DND-41 (cell line): ENCODE results near the gene DDC.

Experiments used
- ATAC-seq: fragments of 200-7000 bp; cut with Tn5 transposase; 3 replicates; pipeline ENCODE4 v1.9.1; 2021; ENCODE audit warnings: low read depth; ENCODE audit not compliant: insufficient read depth
- DNase-seq: peaks from one replicate; pipeline ENCODE4 v3.0.0-alpha.2; 2020
- H2AFZ ChIP-seq: 2 replicates; pipeline ENCODE4 v1.6.0; 2012; ENCODE audit warnings: low read depth, low read length
- H3K27ac ChIP-seq: 2 replicates; pipeline ENCODE4 v1.5.1; 2012; ENCODE audit warnings: low read length, inconsistent platforms
- H3K27me3 ChIP-seq: fragments of 200-600 bp; sonication (generic); 2 replicates; pipeline ENCODE4 v1.6.0; 2012; ENCODE audit warnings: low read length, mild to moderate bottlenecking, inconsistent platforms; ENCODE audit not compliant: insufficient read depth, poor library complexity
- H3K36me3 ChIP-seq: 2 replicates; pipeline ENCODE4 v1.5.1; 2012; ENCODE audit warnings: low read length, inconsistent platforms; ENCODE audit not compliant: insufficient read depth
- H3K4me1 ChIP-seq: 2 replicates; pipeline ENCODE4 v1.5.1; 2012; ENCODE audit warnings: mild to moderate bottlenecking, low read length; ENCODE audit not compliant: insufficient read depth
- H3K4me2 ChIP-seq: 2 replicates; pipeline ENCODE4 v1.6.0; 2012; ENCODE audit warnings: mild to moderate bottlenecking, moderate library complexity, low read length, inconsistent platforms; ENCODE audit not compliant: insufficient read depth
- H3K4me3 ChIP-seq, 2 experiments: fragments of 200-600 bp in 1 of 2; shearing (Covaris generic) in 1 of 2; 2 replicates each; pipeline ENCODE4 v1.5.1; 2012 to 2016; ENCODE audit warnings: inconsistent platforms in 2 of 2, low read length in 2 of 2, mild to moderate bottlenecking in 2 of 2, low read depth in 1 of 2, moderate library complexity in 1 of 2
- H3K79me2 ChIP-seq: 2 replicates; pipeline ENCODE4 v1.6.0; 2012; ENCODE audit warnings: low read length, inconsistent platforms; ENCODE audit not compliant: insufficient read depth
- H3K9ac ChIP-seq: 2 replicates; pipeline ENCODE4 v1.6.0; 2012; ENCODE audit warnings: low read depth, mild to moderate bottlenecking, inconsistent platforms, low read length, moderate library complexity
- H3K9me3 ChIP-seq: 2 replicates; pipeline ENCODE4 v1.5.1; 2012; ENCODE audit warnings: low read length, moderate library complexity, mild to moderate bottlenecking, inconsistent platforms; ENCODE audit not compliant: insufficient read depth, severe bottlenecking
- H4K20me1 ChIP-seq: 2 replicates; pipeline ENCODE4 v1.6.0; 2012; ENCODE audit warnings: low read length; ENCODE audit not compliant: insufficient read depth
- CTCF ChIP-seq: IDR thresholded peaks from 2 replicates; pipeline ENCODE4 v1.5.1; 2012; ENCODE audit warnings: borderline replicate concordance, low read length, moderate library complexity, mild to moderate bottlenecking; ENCODE audit not compliant: poor library complexity, severe bottlenecking; ENCODE audit errors: extremely low read depth
- EZH2 ChIP-seq: IDR thresholded peaks from 3 replicates; pipeline ENCODE4 v1.6.1; 2012; ENCODE audit warnings: borderline replicate concordance, low read depth, mild to moderate bottlenecking, moderate library complexity, low read length, inconsistent platforms; ENCODE audit not compliant: severe bottlenecking

The DDC gene

GRCh38 chr7:50497068-50497642 lies 68.0 kb downstream of the DDC start:
- Histone ChIP-seq H3K27ac (no peak overlapping the region), H3K36me3 (no peaks in the 10 kb centered on the region), H2AFZ (no peak overlapping the region), H4K20me1 (no peaks in the 10 kb centered on the region), H3K9ac (no peak overlapping the region), H3K79me2 (no peaks in the 10 kb centered on the region), H3K4me3 (no peak overlapping the region), H3K4me1 (no peaks in the 10 kb centered on the region), H3K27me3 (peaks cover 25% of the 10 kb centered on the region), H3K4me2 (no peak overlapping the region), H3K9me3 (no peaks in the 10 kb centered on the region)
- TF ChIP-seq EZH2: no peak
- TF ChIP-seq CTCF: no peak
- no peak for DNase-seq
- ATAC-seq: no peak

GRCh38 chr7:50496569-50496968 lies 68.6 kb downstream of the DDC start:
- H3K4me2 ChIP-seq: no peak overlapping the region
- no peaks in the 10 kb centered on the region for H4K20me1 ChIP-seq
- no peaks in the 10 kb centered on the region for H3K36me3 ChIP-seq
- H3K79me2 ChIP-seq: no peaks in the 10 kb centered on the region
- H3K27ac ChIP-seq: no peak overlapping the region
- no peak overlapping the region for H3K4me3 ChIP-seq
- no peak overlapping the region for H3K9ac ChIP-seq
- no peaks in the 10 kb centered on the region for H3K4me1 ChIP-seq
- ATAC-seq: no peak
- peaks cover 25% of the 10 kb centered on the region for H3K27me3 ChIP-seq
- H2AFZ ChIP-seq: no peak overlapping the region
- no peak for DNase-seq
- TF ChIP-seq CTCF (no peak), EZH2 (no peak)
- H3K9me3 ChIP-seq: no peaks in the 10 kb centered on the region

GRCh38 chr7:50495746-50496145 lies 69.5 kb downstream of the DDC start:
- no peak for ATAC-seq

More at GRCh38 chr7:50495746-50496145, 69.5 kb downstream of the DDC start:
- Histone ChIP-seq H3K79me2 (no peaks in the 10 kb centered on the region), H3K27ac (no peak overlapping the region), H3K27me3 (peaks cover 25% of the 10 kb centered on the region), H2AFZ (no peak overlapping the region), H3K4me3 (no peak overlapping the region), H3K9me3 (no peaks in the 10 kb centered on the region), H3K9ac (no peak overlapping the region), H3K36me3 (no peaks in the 10 kb centered on the region), H3K4me1 (no peaks in the 10 kb centered on the region), H4K20me1 (no peaks in the 10 kb centered on the region), H3K4me2 (no peak overlapping the region)
- no peak for TF ChIP-seq EZH2
- TF ChIP-seq CTCF: no peak
- DNase-seq: no peak
